Measurements from ENCODE around the gene RAET1E.
"Not testable (repeated sequence)": the region's sequence is repeated elsewhere in the genome, so short reads cannot be mapped to it uniquely, and the experiment has no call there.

The RAET1E gene

DNA sequence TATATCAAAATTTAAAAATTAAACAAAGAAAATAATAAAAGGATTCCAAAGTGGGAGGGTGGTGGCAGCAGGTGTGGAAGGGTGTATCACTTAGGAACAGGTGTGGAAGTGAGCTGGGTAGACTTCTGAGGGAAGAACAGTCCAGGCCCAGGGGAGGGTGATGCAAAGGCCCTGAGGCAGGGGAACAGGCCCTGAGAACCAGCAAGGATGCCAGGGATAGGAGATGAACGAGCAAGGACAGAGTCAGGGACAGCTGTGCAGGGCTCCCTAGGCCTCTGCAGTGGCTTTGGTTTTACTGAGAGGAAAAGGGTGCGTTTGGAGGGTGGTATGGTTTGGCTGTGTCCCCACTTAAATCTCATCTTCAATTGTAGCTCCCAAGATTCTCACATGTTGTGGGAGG, 9.4 kb upstream of the RAET1E start:
- DNase-seq: no peak

DNA sequence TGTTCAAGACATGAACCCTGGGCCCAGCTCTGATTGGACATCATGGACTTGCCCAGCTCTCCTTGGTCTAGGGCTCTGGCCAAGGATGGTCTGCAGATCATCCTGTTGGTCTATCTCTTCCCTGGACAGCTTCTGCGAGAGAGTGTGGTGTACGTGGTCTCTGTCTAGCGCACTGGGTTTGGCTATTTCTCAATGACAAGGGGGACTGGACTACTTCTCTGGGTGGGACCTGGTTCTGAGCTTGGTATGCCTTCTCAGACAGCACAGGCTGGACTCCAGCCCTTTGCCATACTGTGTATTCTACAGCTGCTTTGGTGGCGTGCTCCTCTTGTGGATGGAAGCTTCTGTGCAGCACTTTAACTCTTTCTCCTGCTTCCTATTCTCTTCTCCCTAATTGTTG, 8.5 kb upstream of the RAET1E start:
- no peak for DNase-seq

DNA sequence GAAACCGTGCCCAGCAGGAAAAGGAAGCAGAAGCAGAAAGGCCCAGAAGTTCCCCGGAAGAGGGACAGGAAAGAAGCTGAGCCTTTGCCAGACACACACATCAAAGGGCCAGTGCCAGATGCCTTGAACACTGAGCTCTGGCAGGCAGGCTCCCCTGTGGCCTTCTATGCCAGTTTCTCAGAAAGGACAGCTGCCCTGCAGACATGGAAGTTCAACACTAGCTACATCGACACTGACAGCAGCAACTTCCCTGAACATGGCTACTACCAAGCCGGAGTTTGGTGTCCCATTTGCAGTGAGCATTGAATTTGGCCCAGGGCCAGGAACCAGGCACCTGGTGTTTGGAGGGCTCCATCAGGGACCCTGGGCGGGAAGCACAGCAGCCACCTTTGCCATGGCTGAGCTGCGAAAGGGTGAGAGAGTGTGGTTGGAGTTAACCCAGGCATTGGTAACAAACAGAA, 8.0 kb upstream of the RAET1E start:
- DNase-seq: peak; percentile 11

DNA sequence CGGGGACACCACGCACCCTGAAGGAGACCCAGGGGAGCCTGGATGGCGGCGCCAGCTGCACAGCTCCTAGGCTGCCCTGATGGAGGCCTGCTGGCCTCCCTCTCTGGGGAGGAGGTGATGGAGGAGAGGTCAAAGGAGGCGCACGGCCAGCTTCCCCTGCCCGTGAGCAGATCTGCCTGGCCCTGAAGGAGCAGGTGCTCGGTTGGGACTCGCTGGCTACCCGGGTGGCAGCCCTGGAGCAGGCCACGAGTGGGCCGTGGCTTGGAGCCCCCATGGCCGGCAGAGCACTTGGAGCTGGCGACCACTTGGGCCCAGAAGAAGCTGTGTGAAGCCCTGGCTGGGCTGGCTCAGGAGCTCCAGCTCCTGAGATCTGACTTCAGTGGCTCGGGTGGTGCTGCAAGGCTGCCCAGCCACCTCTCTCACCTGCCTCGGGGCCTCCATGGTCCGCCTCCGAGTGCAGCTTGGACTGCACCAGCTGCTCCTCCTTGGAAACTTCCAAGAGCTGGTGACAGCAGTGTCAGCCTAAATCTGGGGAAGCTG, 7.5 kb upstream of the RAET1E start:
- no peak for DNase-seq

DNA sequence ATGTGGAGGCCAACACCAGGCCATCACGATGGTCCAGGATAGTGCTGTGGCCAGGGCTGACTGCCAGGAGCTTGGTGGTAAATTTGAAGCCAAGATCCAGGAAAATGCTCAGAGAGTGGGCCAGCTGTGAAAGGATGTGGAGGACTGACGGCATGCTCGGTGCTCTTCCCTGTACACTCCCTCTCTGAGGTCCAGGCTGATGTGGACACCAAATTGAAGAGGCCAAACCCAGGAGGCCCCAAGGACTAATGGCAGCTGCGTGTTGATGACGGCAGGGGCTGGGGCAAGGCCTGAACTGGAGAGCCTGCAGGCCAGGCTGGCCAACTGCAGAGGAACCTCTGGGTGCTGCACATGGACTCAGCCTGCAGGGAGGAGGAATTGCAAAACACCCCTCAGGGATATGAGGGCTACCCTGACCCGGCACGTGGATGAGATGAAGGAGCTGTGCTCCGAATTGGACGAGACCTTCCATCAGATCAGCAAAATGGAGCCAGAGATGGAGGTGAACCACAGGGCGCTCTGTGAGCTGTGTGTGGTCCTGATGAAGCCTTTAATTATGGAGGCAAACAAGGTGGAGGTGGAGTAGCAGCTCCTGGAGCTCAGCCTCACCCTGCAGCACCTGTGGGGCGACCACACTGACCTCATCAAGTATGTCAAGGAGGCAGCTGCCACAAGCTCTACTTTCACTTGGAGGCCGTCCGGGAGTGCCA, 6.9 kb upstream of the RAET1E start:
- DNase-seq: no peak

DNA sequence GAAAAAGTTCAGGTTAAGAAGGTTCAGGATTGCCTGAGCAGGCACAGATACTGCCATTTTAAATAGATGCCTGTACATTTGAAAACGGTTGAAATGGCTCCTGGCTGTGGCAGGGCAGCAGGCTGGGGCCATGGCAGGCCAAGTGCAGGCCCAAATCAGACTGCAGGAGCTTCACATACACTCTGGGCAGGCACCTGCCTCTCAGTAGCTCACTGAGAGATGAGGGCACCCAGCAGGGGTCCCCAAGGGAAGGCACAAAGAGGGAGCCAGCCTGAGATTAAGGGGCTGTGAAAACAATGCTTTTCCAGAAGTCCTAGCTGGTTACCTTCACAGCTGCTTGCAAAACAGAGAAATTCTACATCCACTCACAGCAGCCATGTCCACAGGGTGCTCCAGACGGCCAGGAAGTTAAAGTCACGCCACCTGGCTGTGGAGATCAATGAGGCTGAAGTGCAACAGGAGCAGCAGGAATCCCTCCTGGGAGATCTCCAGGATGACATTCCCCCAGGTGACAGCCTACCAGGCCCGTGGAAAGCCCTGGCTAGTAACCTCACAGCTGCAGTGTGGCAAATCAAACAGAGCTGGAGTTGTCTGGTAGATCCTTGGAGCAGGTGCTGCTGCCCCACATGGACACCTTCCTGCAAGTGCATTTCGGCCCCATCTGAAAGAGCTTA, 6.2 kb upstream of the RAET1E start:
- no peak for DNase-seq

DNA sequence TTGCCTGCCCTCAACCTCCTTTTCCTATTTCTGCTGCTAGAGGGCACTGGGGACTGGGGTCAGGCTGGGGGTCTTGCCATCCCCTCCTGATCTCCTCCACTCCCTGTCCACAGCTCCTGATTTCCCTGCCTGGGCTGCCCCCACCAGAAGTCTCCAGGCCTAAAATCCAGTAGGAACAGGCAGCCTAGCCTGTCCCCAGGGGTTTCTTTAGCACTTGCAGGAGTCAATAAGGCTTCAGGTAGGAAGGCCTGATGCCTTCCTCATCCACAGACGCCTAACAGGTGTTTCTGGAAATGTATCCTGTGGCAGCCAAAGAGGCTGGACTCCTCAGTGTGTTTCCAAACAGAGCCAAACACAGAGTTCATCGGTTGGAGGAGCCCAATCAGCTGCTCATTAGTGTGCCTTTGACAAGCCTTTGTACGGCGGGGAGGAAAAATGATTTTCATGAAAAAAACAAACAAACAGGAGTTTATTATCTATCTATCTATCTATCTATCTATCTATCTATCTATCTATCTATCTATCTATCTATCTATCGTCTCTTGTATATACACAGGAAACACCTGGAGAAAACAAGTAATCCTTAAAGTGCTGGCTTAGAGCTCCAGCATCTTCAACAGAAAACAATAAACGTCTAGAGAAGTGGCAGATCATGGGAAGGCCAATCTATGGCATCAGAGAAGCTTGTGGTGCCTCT, 3.7 kb upstream of the RAET1E start:
- no peak for DNase-seq

DNA sequence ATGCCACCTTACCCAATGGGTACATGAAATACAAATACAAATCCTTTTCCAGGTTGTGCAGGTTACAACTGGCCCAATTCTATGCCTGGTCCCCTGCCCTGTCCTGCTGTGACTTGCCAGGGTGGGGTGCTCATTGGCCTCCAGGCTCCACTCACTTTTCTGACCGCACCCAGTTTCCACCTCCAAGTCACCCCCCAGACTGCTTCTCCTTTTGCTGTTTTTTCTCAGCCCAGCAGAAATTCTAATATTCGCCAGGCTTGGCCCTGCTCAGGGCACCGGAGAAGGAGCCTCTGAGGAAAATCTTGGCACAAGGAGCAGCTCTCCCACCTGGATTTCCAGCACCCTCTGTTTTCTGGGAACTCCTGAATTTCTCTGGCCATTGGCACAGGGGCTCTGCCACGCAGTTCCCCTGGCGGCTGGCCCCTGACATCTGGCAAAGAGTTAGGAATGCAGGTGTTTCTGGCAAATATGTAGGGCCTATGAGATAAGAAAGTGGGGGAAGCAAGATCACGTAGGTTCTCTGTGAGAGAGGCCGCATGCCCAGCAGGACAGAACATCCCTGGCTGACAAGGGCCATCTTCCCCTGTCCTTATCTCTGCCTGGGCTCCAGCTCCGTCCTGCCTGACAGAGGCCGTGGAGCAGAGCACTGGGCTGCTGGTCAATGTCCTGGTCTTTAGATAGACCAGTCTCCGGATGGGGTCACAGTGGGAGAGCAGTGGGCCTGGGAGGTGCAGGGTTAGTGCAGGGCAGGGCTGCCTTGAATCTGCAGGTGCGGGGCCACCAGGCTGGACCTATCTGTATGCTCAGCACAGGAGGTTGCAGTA, 2.9 kb upstream of the RAET1E start:
- DNase-seq: no peak

DNA sequence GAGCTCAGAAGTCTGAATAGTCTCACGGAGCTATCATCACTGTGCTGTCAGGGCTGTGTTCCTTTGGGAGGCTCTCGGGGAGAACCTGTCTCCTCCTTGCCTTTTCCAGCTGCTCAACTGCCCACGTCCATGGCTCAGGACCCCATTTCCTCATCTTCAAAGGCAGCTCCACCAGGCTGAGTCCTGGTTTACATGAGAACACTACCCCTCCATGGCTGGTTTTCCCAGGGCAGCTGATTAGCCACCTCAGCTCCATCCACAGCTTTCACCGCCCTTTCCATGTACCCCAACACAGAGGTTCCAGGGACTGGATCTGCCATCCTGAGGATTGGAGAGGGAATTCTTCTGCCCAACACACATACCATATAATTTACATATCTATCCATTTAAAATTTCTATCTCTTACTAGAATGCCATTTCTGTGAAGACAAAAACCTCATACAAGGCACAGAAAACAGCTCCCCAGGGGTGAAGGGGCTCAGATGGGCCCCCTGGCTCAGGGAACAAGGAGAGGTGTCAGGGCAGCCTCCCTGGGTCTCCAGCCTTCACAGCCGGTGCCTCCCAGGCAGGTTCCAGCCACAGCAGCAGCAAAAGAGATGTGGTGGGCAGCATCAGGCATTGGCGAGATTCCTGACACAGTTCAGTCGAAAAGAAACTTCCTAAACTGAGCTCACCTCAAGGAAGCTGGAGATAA, 2.2 kb upstream of the RAET1E start:
- DNase-seq: no peak

DNA sequence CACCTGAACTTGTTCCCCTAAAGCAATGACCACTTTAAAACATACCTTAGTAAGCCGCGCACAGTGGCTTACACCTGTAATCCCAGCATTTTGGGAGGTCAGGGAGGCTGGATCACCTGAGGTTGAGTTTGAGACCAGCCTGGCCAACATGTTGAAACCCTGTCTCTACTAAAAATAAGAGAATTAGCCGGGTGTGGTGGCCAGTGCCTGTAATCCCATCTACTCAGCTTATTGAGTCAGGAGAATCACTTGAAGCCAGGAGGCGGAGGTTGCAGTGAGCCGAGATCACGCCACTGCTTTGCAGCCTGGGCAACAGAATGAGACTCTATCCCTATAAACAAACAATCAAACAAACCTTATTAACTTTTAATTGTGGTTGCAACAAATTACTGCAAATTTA, 1.6 kb upstream of the RAET1E start:
- no peak for DNase-seq

DNA sequence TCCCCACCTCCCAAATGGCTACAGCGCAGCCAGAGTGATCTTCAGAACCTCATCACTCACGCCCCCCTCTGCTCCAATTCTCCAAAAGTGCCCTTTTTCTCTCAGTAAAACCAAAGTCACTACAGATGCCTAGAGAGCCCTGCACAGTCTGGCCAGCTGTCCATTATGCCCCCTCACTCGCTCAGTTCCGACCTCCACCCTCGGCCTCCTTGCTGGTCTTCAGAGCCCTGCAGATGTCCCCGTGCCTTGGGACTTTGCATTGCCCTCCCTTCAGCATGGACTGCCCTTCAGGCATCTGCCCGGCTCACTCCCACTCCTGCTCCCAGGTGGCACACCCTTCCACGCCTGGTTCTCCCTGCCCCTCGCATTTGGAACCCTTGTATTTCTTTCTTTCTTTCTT, 1.1 kb upstream of the RAET1E start:
- no peak for DNase-seq

DNA sequence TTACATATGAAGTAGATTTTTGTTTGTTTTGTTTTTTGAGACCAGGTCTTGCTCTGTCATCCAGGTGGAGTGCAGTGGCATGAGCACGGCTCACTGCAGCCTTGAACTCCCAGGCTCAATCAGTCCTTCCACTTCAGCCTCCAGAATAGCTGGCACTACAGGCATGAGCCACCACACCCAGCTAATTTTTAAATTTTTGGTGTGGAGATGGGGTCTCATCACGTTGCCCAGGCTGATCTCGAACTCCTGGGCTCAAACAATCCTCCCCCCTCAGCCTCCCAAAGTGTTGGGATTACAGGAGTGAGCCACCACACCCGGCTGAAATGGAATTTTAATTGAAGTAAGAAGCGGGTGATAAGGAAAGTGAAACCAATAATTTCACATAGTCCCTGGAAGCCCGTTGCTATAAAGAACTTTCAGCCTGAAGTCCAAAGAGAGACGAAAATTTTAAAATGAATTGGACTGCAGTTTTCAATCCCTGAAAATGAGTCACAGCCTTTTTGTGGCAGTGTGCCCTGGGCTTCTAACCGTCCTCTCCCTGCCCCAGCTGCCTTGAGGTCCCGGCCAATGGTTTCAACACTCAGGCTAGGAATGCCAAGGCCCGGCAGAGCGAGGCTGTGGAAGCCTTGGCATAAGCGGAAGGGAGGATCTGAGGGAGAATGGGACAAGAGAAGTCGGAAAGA, 757 bp downstream of the RAET1E start:
- DNase-seq: no peak

DNA sequence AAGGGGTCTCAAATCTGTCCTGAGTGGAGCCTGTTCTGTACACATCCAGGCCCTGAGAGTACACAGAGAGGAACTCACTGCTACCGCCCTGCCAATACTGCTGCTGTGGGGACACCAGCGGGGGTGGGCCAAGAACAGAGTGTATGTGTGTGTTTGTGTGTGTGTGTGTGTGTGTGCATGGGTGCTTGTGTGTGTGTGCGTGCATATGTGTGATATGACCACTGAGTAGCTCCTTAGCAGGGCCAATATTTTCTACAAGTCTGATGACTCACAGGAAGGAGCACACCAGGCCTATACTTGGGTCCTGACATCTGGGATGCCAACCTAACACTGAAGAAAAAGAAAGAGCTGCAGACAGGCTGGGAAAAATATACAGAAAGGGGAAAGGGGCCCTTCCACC, 1.4 kb downstream of the RAET1E start:
- no peak for DNase-seq

DNA sequence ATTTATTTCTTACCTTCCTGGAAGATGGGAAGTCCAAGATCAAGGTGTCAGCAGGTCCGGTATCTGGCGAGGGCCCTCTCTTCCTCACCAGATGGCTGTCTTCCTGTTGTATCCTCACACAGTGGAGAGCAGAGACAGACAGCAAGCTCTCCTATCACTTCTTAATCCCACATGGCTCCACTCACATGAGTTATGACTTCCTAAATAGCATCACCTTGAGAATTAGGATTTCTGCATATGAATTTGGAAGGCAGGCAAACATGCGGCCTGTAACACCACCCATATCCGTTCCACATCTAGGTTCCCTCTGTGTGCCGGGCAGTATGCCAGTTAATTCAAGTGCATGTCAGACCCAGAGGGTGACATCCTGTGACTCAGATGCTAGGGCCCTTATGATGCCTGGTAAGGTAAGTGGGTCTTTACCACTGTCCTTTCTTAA, 2.1 kb downstream of the RAET1E start:
- DNase-seq: no peak

DNA sequence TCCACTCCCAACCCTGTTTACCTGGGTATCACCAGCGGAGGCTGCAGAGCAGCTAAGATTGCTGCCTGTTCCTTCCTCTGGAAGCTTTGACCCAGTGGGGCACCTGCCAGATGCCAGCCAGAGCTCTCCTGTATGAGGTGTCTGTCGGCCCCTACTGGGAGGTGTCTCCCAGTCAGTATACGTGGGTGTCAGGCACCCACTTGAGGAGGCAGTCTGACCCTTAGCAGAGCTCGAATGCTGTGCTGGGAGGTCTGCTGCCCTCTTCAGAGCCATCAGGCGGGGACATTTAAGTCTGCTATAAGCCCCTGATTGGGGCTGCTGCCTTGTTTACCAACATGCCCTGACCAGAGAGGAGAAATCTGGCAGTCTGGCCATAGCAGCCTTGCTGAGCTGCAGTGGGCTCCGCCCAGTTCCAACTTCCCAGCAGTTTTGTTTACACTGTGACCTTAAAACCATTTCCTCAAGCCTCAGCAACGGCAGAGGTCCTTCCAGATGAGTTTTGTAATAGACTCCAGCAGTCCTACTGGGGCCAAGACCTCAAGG, 2.8 kb downstream of the RAET1E start:
- DNase-seq: no peak

DNA sequence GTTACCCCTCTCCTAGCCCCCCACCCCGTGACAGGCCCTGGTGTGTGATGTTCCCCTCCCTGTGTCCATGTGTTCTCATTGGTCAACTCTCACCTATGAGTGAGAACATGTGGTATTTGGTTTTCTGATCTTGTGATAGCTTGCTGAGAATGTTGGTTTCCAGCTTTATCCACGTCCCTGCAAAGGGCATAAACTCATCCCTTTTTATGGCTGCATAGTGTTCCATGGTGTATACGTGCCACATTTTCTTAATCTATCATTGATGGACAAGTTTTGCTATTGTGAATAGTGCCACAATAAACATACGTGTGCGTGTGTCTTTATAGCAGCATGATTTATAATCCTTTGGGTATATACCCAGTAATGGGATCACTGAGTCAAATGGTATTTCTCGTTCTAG, 6.0 kb downstream of the RAET1E start:
- not testable (repeated sequence) for DNase-seq

DNA sequence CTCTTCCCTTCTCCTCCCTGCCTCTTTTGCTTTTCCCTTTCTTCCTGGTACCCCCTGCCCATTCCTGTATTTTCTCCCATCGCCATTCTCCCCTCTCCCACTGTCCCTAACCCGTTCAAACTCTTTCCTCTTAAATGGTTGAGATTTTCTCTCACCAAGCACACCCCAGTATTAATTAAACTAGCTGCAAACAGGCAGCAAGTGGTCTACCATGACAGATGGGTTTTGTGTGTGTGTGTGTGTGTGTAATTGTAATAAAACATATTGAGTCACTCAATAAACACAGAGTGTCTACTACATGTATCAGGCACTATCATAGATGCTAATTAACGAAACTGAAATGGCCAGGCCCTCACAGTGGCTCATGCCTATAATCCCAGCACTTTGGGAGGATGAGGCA, 6.7 kb downstream of the RAET1E start:
- no peak for DNase-seq

DNA sequence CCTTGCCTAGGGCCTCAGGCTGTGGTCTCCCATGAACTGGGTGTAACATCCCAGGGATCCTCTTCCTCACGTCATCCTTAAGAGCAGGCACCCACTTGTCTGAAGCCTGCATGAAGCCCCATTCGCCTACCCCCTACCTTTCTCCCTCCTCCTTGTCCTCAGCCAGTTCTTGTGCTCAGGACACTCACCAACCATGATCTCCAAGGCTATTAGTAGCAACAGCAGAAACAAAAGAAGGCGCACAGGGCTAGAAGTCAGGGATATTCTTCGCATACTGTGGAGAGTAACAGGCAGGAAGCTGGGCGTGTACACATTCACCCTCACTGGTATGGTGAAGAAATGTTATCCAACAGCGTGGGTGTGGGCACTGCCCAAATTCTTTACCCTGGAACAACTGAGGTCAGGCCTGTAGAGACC, 7.3 kb downstream of the RAET1E start:
- no peak for DNase-seq

DNA sequence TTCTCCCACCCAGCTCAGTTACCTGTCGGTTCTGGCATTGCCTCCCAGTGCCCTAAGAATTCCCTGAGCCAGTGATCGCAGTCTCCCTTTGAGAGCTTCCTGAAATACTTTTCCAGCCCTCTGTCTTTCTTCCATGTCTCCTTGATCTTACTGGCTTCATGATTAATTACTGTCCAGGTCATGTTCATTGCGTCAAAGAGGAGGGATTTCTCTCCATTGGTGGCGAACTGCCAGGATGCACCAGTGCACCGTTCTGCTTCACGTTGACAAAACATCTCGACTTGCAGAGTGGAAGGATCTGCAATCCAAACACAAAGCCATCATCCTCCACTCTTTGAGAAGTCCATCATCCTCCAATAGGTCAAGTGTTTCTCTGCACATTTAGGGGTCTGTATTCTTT, 8.6 kb downstream of the RAET1E start:
- DNase-seq: no peak

DNA sequence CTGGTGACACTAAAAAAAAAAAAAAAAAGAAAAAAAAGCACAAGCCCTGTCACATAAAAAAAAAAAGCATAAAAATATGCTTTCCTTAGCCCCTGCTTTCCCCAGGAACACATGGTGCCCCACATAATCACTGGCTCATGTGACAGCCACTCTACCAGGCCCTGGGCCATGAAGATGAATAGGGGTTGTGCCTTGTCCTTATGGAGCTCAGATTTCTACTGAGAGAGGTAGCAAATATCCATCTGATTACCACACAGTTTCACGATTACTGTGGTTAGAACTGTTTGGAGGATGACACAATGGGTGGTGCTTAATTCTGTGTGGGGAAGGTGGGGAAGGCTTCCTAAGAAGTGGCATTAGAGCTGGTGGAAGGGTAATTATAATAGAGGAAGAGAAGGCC, 9.3 kb downstream of the RAET1E start:
- DNase-seq: no peak

DNA sequence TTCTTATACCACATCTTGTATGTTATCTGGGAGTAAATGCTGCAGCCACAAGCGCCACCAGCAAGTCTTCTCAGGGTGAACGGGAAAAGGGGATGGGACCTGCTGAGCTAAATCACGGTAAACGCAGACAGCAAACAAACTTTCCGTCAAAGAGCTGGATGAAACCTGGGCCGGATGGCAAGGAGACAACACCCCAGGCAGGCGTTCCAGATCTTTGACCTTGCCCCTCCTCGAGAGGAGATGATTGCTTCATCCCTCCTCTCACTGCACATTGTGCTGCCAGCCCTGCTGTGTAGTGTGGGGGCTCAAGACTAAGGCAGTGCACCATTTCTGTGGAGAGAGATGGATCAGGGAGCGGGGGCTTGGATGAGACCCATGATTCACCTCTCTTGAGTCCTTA, 9.8 kb downstream of the RAET1E start:
- DNase-seq: no peak
